ENCODE results near the gene TMEM37. TPM values are rescaled to one million over a fixed set of nuclear protein-coding genes. Genes with fewer than 3 reads are reported as not detected.

Gene TMEM37
- total RNA-seq, 1 experiment from 2014 or later = not detected

GRCh38 chr2:119414894-119415293 lies 16.8 kb upstream of the TMEM37 start:
- no peak for DNase-seq (ENCODE audit: low read depth, low spot score)

GRCh38 chr2:119415630-119416029 lies 16.0 kb upstream of the TMEM37 start:
- in situ Hi-C loops (cut with HindIII; ENCODE audit: low pct_unique_long_range_greater_than_20kb, low sequenced_read_pairs) = no loop called here
- no peak for DNase-seq (ENCODE audit: low read depth, low spot score)

More at GRCh38 chr2:119414894-119415293, 16.8 kb upstream of the TMEM37 start:
- in situ Hi-C loops (cut with HindIII; ENCODE audit: low pct_unique_long_range_greater_than_20kb, low sequenced_read_pairs) = no loop called here

- no peak for DNase-seq (ENCODE audit: low read depth, low spot score)
- in situ Hi-C loops (cut with HindIII; ENCODE audit: low pct_unique_long_range_greater_than_20kb, low sequenced_read_pairs) = no loop called here
Observed at GRCh38 chr2:119416299-119416923, 15.2 kb upstream of the TMEM37 start.

DNA sequence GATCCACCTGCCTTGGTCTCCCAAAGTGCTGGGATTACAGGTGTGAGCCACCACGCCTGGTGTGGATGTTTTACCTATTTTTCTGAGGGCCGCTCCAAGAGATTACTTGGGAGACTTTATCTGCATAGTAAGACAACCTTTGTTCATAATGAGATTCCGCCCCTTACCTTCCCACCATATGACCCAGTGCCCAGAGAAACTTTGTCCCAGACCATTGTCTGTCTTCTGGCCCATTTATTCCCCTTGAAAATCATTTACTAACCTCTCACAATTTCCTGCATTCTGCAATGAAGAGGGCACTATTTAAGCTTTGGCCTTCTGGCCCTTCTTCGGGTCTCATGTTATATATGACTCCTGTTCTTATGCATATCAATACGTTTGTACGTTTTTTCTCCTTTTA lies 13.7 kb upstream of the TMEM37 start:
- DNase-seq (ENCODE audit: low read depth, low spot score) = no peak
- in situ Hi-C loops (cut with HindIII; ENCODE audit: low pct_unique_long_range_greater_than_20kb, low sequenced_read_pairs) = no loop called here

DNA sequence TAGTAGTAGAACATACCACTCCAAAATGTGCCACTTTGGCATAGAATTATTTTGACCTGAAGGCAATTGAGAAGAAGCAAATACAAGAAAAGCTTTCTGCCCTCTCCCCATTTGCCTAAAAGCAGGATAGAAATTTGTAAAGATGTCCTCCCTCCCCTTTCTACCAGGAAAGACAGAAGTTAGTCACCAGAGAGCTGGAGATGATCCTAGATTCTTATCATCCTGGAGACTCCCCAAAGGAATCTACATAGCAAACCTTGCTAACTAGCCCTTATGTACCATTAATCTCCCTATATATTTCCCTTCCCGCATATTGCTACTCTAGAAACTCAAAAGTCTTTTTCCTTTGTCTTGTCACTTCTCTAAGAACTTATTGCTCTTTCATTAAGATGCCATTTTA lies 12.6 kb upstream of the TMEM37 start:
- no peak for DNase-seq (ENCODE audit: low read depth, low spot score)
- in situ Hi-C loops (cut with HindIII; ENCODE audit: low pct_unique_long_range_greater_than_20kb, low sequenced_read_pairs) = no loop called here

DNA sequence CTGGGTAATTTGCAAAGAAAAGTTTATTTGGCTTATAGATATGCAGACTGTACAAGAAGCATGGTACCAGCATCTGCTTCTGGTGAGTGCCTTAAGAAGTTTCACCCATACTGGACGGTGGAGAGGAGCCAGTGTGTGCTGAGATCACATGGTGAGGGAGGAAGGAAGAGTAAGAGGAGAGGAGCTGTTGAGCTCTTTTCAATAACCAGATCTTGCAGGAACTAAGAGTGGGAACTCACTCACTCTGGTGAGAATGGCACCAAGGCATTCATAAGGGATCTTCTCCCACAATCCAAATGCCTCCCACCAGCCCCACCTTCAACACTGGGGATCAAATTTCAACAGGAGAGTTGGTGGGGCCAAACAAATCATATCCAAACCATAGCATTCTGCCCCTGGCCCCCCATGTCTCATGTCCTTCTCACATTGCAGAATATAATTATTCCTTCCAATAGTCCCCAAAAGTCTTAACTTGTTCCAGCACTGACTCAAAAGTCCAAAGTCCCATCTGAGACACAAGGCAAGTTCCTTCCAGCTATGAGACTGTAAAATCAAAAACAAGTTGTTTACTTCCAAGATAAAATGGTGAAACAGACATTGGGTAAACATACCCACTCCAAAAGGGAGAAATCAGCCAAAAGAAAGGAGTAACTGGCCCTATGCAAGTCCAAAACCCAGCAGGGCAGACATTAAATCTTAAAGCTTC lies 11.7 kb upstream of the TMEM37 start:
- DNase-seq (ENCODE audit: low read depth, low spot score) = no peak
- in situ Hi-C loops (cut with HindIII; ENCODE audit: low pct_unique_long_range_greater_than_20kb, low sequenced_read_pairs) = no loop called here

GRCh38 chr2:119421304-119421703 lies 10.3 kb upstream of the TMEM37 start:
- in situ Hi-C loops (cut with HindIII; ENCODE audit: low pct_unique_long_range_greater_than_20kb, low sequenced_read_pairs) = no loop called here

GRCh38 chr2:119421741-119422140 lies 9.9 kb upstream of the TMEM37 start:
- DNase-seq (ENCODE audit: low read depth, low spot score) = no peak
- in situ Hi-C loops (cut with HindIII; ENCODE audit: low pct_unique_long_range_greater_than_20kb, low sequenced_read_pairs) = no loop called here

More at GRCh38 chr2:119421304-119421703, 10.3 kb upstream of the TMEM37 start:
- no peak for DNase-seq (ENCODE audit: low read depth, low spot score)

GRCh38 chr2:119422360-119423107 lies 9.1 kb upstream of the TMEM37 start:
- no peak for DNase-seq (ENCODE audit: low read depth, low spot score)
- in situ Hi-C loops (cut with HindIII; ENCODE audit: low pct_unique_long_range_greater_than_20kb, low sequenced_read_pairs) = no loop called here

DNA sequence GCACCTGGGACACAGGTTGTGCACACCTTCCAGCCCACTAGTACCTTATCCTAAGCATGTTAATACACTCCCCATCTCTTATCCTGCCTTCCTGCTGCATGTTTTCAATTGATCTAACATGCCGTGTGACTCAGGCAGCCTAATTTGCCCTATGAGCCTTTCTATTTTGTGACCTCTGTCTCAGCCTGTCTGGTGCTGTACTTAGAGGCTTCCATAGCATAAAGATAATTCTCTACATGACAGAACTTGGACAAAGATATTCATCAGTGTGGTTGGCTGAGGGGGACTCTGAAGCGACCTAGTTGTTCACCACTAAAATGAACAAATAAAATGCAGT lies 8.6 kb upstream of the TMEM37 start:
- no peak for DNase-seq (ENCODE audit: low read depth, low spot score)
- in situ Hi-C loops (cut with HindIII; ENCODE audit: low pct_unique_long_range_greater_than_20kb, low sequenced_read_pairs) = no loop called here

DNA sequence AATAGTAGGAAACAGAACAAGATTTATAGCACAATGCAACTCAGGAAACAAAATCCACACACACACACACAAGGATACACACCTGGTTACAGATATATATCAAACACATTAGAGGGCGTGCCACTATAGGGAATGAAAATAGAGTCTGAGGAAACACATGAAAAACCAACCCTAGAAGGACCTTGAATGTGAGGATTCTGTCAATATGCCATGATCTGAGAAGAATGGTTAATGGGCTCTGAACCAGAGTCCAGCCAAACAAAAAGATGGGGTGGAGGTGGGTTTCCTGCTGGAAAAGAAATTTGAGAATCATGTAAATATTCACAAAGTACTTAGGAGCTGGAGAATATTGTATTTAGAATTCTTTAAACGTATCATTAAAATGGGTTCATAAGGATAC lies 7.8 kb upstream of the TMEM37 start:
- no peak for DNase-seq (ENCODE audit: low read depth, low spot score)
- in situ Hi-C loops (cut with HindIII; ENCODE audit: low pct_unique_long_range_greater_than_20kb, low sequenced_read_pairs) = no loop called here

GRCh38 chr2:119424284-119425118 lies 7.2 kb upstream of the TMEM37 start:
- DNase-seq (ENCODE audit: low read depth, low spot score) = no peak
- in situ Hi-C loops (cut with HindIII; ENCODE audit: low pct_unique_long_range_greater_than_20kb, low sequenced_read_pairs) = no loop called here

GRCh38 chr2:119425119-119425405 lies 6.6 kb upstream of the TMEM37 start:
- no peak for DNase-seq (ENCODE audit: low read depth, low spot score)
- in situ Hi-C loops (cut with HindIII; ENCODE audit: low pct_unique_long_range_greater_than_20kb, low sequenced_read_pairs) = no loop called here

DNA sequence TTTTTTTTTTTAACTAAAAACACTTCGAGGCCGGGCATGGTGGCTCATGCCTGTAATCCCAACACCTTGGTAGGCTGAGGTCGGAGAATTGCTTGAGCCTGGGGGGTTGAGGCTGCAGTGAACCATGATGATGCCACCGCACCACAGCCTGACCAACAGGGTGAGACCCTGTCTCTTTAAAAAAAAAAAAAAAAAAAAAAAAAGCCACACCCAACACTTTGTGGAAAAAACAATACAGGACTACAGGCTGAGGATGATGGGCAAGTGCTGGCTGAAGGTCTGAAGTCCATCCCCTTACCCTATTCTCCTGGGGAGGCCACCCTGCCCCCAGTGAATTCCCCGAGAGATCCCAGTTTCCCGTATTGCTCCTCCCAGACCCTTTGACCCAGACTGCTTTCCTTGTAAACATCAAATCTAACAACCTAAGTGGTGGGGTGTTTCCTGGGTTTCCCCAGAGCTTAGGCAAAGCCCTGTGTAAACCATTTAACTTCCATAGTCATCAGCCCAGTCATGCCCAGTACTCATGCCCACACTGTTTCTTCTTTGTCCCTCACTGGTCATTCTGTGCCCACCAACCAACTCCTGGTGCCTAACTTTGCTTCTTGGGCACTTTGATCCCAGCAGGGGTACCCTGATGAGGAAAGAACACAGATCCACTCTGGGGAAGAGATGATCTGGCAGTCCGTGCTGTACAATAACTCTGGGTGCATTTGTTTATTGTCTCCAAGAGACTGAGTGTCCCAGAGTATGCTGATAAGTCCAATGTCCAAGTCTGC lies 5.8 kb upstream of the TMEM37 start:
- in situ Hi-C loops (cut with HindIII; ENCODE audit: low pct_unique_long_range_greater_than_20kb, low sequenced_read_pairs) = no loop called here
- DNase-seq (ENCODE audit: low read depth, low spot score) = no peak

- in situ Hi-C loops (cut with HindIII; ENCODE audit: low pct_unique_long_range_greater_than_20kb, low sequenced_read_pairs) = no loop called here
- no peak for DNase-seq (ENCODE audit: low read depth, low spot score)
Observed at GRCh38 chr2:119426396-119426675, 5.3 kb upstream of the TMEM37 start.

- in situ Hi-C loops (cut with HindIII; ENCODE audit: low pct_unique_long_range_greater_than_20kb, low sequenced_read_pairs) = no loop called here
- DNase-seq (ENCODE audit: low read depth, low spot score) = no peak
Observed at GRCh38 chr2:119426801-119427395, 4.8 kb upstream of the TMEM37 start.

DNA sequence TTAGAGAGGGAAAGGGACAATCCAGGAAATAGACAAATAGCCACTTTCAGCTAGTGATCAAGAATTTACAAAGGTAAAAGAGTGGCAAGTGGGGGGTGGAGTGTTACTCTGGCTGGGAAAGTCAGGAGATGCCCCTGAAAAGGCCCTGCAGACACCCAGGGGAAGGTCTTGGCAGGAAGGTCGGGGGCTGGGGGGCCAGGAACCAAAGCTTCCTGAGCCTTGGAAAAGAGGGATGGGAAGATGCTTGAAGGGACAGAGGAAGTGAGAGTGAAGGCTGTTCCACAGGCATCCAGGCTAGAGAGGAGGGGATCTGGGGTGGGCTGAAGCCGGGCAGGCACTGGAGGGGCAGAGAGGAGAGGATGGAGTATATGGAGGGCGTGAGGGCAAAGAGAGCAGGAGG lies 3.9 kb upstream of the TMEM37 start:
- DNase-seq (ENCODE audit: low read depth, low spot score) = no peak
- in situ Hi-C loops (cut with HindIII; ENCODE audit: low pct_unique_long_range_greater_than_20kb, low sequenced_read_pairs) = no loop called here

Data from SK-MEL-5 (cell line).